Measurements from ENCODE around the gene IL10. TPM values are rescaled to one million over a fixed set of nuclear protein-coding genes. Genes with fewer than 3 reads are reported as not detected.
"Not testable (repeated sequence)": the region's sequence is repeated elsewhere in the genome, so short reads cannot be mapped to it uniquely, and the experiment has no call there.

The IL10 gene
- total RNA-seq, 1 experiment from 2014 or later: not detected

GRCh38 chr1:206793620-206794019, 21.3 kb upstream of the IL10 start:
- DNase-seq (ENCODE audit: low spot score): no peak

- DNase-seq (ENCODE audit: low spot score): no peak
Measured at GRCh38 chr1:206792939-206793607, 20.8 kb upstream of the IL10 start.

GRCh38 chr1:206790502-206791250, 18.4 kb upstream of the IL10 start:
- DNase-seq (ENCODE audit: low spot score): no peak

- no peak for DNase-seq (ENCODE audit: low spot score)
Measured at GRCh38 chr1:206788487-206789050, 16.3 kb upstream of the IL10 start.

- no peak for DNase-seq (ENCODE audit: low spot score)
Measured at GRCh38 chr1:206787891-206788290, 15.6 kb upstream of the IL10 start.

GRCh38 chr1:206786212-206786886, 14.1 kb upstream of the IL10 start:
- DNase-seq (ENCODE audit: low spot score): no peak

GRCh38 chr1:206785182-206785765, 13.0 kb upstream of the IL10 start:
- DNase-seq (ENCODE audit: low spot score): no peak

GRCh38 chr1:206784471-206784903, 12.2 kb upstream of the IL10 start:
- DNase-seq (ENCODE audit: low spot score): no peak

- DNase-seq (ENCODE audit: low spot score): no peak
Measured at GRCh38 chr1:206783506-206783905, 11.2 kb upstream of the IL10 start.

- no peak for DNase-seq (ENCODE audit: low spot score)
Measured at GRCh38 chr1:206782448-206782847, 10.2 kb upstream of the IL10 start.

- no peak for DNase-seq (ENCODE audit: low spot score)
Measured at GRCh38 chr1:206779638-206780037, 7.3 kb upstream of the IL10 start.

- not testable (repeated sequence) for DNase-seq (ENCODE audit: low spot score)
Measured at GRCh38 chr1:206778911-206779310, 6.6 kb upstream of the IL10 start.

GRCh38 chr1:206778031-206778430, 5.7 kb upstream of the IL10 start:
- no peak for DNase-seq (ENCODE audit: low spot score)

GRCh38 chr1:206776229-206776628, 3.9 kb upstream of the IL10 start:
- no peak for DNase-seq (ENCODE audit: low spot score)

GRCh38 chr1:206774093-206774492, 1.8 kb upstream of the IL10 start:
- no peak for DNase-seq (ENCODE audit: low spot score)

GRCh38 chr1:206771338-206771692, 979 bp downstream of the IL10 start:
- no peak for DNase-seq (ENCODE audit: low spot score)

- DNase-seq (ENCODE audit: low spot score): no peak
Measured at GRCh38 chr1:206770531-206771337, 1.6 kb downstream of the IL10 start, which contains the start of gene IL19. TSS of gene IL19 (plus strand) at chr1:206770773. CDS start at chr1:206836663, 65,890 bp downstream.

GRCh38 chr1:206769304-206769731, 3.0 kb downstream of the IL10 start:
- no peak for DNase-seq (ENCODE audit: low spot score)

- no peak for DNase-seq (ENCODE audit: low spot score)
Measured at GRCh38 chr1:206768472-206769303, 3.6 kb downstream of the IL10 start.

- peak; percentile 96 for DNase-seq (ENCODE audit: low spot score)
Measured at GRCh38 chr1:206766251-206766856, 5.9 kb downstream of the IL10 start.
